Measurements from ENCODE around the gene SPATA33.

SPATA33 gene
- total RNA-seq, result 3.9 to 7.8 reads per million in 2 experiments

GRCh38 chr16:89657442-89658220 is at the start of gene SPATA33, which contains the start of gene CHMP1A:
Gene SPATA33, plus strand, starts transcription at chr16:89657836. Its CDS starts 76 bp downstream, at chr16:89657912.
Gene CHMP1A, minus strand, starts transcription at chr16:89657708. Its CDS starts 120 bp downstream, at chr16:89657588.
- DNase-seq (ENCODE audit: low read depth), result peak; percentile 87

GRCh38 chr16:89607937-89608740 is 49.5 kb upstream of the SPATA33 start:
- DNase-seq (ENCODE audit: low read depth), result no peak

DNA sequence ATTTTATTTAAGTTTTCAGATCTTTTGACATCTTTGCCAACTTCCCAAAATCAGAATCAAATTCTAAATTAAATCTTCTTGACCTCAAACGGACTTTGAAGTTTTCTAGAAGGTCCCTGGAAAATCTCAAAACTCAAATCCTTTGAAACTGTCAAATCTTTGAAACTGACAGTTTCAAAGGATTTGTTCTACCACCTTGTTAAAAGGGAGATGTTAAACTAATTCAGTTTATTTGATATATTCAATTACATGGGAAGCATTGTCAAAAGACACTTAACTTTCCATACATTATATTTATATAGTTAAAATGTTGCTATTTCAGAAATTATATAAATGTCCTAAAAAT is 47.6 kb upstream of the SPATA33 start:
- DNase-seq (ENCODE audit: low read depth), result no peak

- no peak for DNase-seq (ENCODE audit: low read depth)
Measured at GRCh38 chr16:89612415-89613166, 45.0 kb upstream of the SPATA33 start.

GRCh38 chr16:89613231-89613953 is 44.2 kb upstream of the SPATA33 start, which contains the start of gene DPEP1:
Gene DPEP1, plus strand, starts transcription at chr16:89613642. Its CDS starts 16,769 bp downstream, at chr16:89630411.
- no peak for DNase-seq (ENCODE audit: low read depth)

DNA sequence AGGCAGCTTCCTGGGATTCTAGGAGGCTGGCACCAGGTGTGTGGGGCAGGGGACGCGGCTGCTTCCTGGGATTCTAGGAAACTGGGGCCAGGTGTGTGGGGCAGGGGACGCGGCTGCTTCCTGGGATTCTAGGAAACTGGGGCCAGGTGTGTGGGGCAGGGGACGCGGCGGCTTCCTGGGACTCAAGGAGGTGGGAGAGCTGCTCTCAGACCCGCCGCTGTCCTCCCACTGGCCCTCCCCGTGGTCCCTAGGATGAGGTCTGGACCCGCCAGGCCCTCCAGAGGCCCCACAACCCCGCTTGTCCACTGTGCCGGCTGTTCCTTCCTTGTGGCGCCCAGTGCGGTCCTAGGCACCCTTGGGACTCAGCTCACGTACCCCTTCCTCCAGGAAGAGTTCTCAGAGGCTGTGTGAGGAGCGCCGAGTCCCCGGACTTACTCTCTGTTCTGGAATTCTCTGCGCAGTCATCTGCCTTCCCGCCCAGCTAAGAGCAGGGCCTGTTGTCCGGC is 43.6 kb upstream of the SPATA33 start:
- no peak for DNase-seq (ENCODE audit: low read depth)

DNA sequence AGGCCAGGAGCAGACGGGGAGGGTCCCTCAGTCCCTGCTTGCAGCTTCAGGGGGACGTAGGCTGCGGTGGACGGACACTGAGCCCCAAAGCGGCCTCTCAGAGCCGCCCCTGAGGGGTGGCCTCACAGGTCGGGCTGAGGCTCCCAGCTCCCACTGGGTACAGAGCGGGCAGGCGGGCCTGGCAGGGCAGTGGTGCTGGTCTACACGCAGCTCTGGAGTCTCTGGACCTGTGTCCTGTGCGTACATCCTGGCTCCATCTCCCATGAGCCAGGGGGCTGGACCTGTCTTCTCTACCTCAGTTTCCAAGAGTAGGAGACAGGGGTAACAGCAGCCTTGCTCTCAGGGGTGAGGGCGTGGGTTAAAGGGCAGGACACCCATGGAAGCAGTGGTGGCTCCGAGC is 42.5 kb upstream of the SPATA33 start:
- DNase-seq (ENCODE audit: low read depth), result no peak

DNA sequence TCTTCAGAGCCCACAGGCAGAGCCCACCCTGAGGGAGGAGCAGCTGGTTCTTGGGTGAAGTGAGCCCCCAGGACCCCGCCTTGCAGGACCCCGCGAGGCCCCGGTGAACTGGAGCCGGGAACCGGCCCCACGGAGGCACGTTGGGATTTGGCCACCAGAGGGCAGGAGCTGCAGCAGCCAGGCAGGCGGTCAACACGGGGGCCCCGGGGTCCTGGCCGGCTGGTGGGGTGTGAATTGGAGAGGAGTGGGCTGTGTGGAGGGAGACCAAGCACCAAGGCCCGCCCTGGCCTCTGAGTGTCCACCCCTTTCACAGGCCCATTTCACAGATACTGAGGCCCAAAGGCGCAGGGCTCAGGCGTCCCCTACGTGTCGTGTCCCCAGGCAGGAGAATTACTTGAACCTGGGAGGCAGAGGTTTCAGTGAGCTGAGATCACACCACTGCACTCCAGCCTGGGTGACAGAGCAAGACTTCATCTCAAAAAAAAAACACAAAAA is 42.0 kb upstream of the SPATA33 start:
- no peak for DNase-seq (ENCODE audit: low read depth)

DNA sequence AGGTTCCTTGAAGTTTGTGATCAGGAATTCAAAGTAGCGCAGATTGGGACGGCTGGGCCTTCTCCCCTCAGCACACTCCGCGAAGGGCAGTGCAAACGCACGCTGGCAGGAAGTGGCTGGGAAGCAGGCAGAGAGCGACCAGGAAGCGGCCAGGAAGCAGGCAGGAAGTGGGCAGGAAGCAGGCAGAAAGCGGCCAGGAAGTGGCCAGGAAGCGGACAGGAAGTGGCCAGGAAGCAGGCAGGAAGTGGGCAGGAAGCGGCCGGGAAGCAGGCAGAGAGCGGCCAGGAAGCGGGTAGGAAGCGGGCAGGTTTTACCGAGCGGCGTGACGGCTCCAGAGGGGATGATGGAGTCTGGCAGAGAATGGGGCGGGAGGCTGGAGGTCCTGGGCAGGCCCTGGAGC is 41.0 kb upstream of the SPATA33 start:
- no peak for DNase-seq (ENCODE audit: low read depth)

- DNase-seq (ENCODE audit: low read depth), result no peak
Measured at GRCh38 chr16:89617036-89617435, 40.6 kb upstream of the SPATA33 start.

DNA sequence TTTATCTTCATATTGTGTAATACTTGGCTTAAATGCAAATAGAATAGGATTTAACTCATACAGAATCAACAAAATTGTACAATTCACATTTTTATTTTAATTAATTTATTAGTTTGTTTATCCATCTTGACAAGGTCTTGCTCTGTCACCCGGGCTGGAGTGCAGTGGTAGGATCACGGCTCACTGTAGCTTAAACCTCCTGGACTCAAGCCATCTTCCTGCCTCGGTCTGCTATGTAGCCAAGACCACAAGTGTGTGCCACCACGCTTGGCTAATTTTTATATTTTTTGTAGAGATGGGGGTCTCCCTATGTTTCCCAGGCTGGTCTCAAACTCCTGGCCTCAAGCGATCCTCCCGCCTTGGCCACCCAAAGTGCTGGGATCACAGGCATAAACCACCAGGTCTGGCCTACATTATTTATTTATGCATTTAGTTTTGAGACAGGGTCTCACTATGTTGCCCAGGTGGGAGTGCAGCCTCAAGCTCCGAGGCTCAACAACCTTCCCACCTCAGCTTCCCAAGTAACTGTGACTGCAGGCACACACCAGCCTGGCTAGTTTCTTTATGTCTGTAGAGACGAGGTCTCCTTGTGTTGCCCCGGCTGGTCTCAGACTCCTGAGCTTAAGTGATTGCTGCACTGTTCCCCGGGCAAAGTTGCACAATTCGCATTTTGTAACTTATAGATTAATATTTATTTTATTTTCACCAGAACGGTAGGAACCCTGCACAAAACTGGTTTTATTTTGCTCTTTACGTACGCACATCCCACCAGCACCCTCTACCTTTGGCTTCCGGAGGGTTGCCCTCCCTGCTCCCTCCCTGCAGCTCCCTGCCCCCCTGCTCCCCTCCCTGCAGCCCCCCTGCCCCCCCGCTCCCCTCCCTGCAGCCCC is 39.3 kb upstream of the SPATA33 start:
- DNase-seq (ENCODE audit: low read depth), result no peak

DNA sequence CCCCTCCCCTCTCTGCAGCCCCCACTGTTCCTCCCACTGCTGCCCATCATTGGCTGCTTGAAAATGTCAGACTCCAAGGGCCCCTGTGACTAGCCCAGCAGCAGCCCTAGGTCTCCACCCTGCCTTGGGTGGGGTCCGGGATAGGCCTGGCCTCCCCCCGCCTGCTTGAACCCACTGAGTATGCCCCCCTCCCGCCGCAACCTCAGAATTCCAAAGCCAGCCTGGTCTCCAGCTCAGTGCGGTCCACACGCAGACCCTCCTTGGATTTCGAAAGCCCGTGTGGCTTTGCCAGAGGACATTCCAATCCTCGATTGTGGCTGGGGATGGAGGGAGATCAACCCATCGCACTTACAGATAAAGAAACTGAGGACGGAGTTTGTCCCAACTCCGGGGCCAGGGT is 37.8 kb upstream of the SPATA33 start:
- DNase-seq (ENCODE audit: low read depth), result no peak

DNA sequence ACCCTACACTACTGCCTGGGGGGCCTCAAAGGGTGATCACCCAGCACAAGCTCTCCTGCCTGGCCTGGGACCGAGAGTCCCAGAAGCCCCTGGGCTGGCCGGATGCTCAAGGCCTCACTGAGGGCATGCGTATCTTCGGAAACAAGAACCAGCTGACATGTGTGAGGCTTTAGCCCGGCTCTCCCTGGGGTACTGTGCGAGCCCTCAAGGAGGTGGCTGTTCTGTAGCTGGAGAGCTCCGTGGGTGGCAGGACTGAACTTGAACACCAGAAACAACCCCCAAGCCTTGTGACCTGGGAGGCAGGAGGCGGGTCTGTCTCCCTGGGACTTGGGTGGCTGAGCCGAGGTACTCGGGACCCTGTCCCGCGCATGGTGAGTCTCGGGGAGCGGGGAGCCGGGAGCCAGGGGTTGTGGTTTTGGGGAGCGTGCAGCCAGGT is 37.2 kb upstream of the SPATA33 start:
- no peak for DNase-seq (ENCODE audit: low read depth)

DNA sequence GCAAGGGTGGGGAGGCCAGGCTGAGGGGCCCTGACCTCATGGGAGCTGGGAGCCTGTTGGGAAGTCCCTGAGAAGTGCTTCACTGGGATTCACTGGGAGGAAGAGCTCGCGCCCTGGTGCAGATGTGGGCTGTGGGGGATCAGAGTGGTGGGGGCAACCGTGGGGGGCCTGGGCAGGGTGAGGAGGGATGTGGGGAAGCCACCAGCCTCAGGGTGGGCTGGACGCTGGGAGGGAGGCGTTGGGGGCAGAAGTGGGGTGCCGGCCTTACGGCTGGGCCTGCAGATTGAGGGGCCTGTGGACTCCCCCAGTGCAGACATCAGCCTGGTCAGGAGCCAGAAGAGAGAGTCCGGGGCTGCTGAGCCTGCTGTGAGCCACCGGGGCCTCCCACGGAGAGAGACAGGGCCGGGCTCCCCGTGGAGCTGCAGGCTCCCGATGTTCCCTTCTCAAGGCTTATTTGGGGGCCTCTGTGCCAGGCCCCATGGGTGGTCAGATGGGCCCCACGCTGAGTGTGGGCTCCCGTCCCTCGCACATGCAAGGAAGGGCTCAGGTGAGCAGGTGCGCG is 36.4 kb upstream of the SPATA33 start:
- DNase-seq (ENCODE audit: low read depth), result no peak

GRCh38 chr16:89621698-89622409 is 35.8 kb upstream of the SPATA33 start:
- no peak for DNase-seq (ENCODE audit: low read depth)

GRCh38 chr16:89623511-89624261 is 34.0 kb upstream of the SPATA33 start:
- DNase-seq (ENCODE audit: low read depth), result no peak

GRCh38 chr16:89624777-89625761 is 32.6 kb upstream of the SPATA33 start:
- no peak for DNase-seq (ENCODE audit: low read depth)
